Esophagus squamous epithelium (tissue), 5 donors: ENCODE measurements around the gene MMS19. TPM values are rescaled to one million over a fixed set of nuclear protein-coding genes. Genes with fewer than 3 reads are reported as not detected.

Experiments used
- DNase-seq: peaks from one replicate; lab custom pipeline; 2025; lab: John Stamatoyannopoulos, UW
- H3K27ac ChIP-seq, 4 donors: fragments of 200-600 bp; sonication (generic); one replicate each; pipeline ENCODE4 v1.5.1; 2016 to 2019; ENCODE audit warnings: mild to moderate bottlenecking in 1 of 4
- H3K27me3 ChIP-seq, 4 donors: fragments of 200-600 bp; sonication (generic); 1 replicate in 3 of 4; 2 replicates in 1 of 4; pipeline versions ENCODE4 v1.5.1 to v1.6.0; 2017 to 2021; ENCODE audit warnings: antibody characterized with exemption in 1 of 4
- H3K36me3 ChIP-seq, 3 donors: fragments of 200-600 bp; sonication (generic); one replicate each; pipeline ENCODE4 v1.5.1; 2016 to 2019
- H3K4me1 ChIP-seq, 3 donors: fragments of 200-600 bp; sonication (generic); one replicate each; pipeline ENCODE4 v1.5.1; 2017 to 2019
- H3K4me3 ChIP-seq, 4 donors: fragments of 200-600 bp; sonication (generic); 1 replicate in 3 of 4; 2 replicates in 1 of 4; pipeline ENCODE4 v1.5.1; 2016 to 2019; ENCODE audit warnings: mild to moderate bottlenecking in 2 of 4, moderate library complexity in 1 of 4
- H3K9me3 ChIP-seq, 3 donors: fragments of 200-600 bp; sonication (generic); one replicate each; pipeline ENCODE4 v1.5.1; 2016 to 2019
- POLR2A ChIP-seq, 4 donors: fragments of 450-650 bp; IDR thresholded peaks; one replicate each; pipeline ENCODE4 v1.6.1; 2017; ENCODE audit warnings: antibody characterized with exemption in 4 of 4, mild to moderate bottlenecking in 4 of 4, moderate library complexity in 3 of 4
- WGBS, 2 donors: methylation state at CpG; one replicate each; pipeline ENCODE4 v1.1.5; 2018; 5-methylcytosine and 5-hydroxymethylcytosine counted together
- intact Hi-C: fragments of 100-400 bp; cut with DNase I; formaldehyde crosslinking; loops from one replicate; pipeline ENCODE4 v1.15.0; 2022
- total RNA-seq, 4 donors: library from RNA; depleted of rRNA; stranded (reverse); fragments of >200 nt; gene quantifications; one replicate each; pipeline ENCODE4 v1.1.0, GENCODE V29; 2016
- TF ChIP-seq, protein P1 (sequence below), 6 experiments: fragments of 450-650 bp in 4 of 6; fragments of 200-600 bp in 2 of 6; sonication (generic) in 2 of 6; IDR thresholded peaks; one replicate each; pipeline ENCODE4 v1.5.1; 2016 to 2019; ENCODE audit warnings: antibody characterized with exemption in 6 of 6, mild to moderate bottlenecking in 4 of 6, moderate library complexity in 4 of 6
- donor health status: DM: yes; HTN: yes; CAD: no.

MMS19 gene
- total RNA-seq, 4 donors from 2014 or later: 57.7 to 93.3 (median 65.1) TPM

DNA sequence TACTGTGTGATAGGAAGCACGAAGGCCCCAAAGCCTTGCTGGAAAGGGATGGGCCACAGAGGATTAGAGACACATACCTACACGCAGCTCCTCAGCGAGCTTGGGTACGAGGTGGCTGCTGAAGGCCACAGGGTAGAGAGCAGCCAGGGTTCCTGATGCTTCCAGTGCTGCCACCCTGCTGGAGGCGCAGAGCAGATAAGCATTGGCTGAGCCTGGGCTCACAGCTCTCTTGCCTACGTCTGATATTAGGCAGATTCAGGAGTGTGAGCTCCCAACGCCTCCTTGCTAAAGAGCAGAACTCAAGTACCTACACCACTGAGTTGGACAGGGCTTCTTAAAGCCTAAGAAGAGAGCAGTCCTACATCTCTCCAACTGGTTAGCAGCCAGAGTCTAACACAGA lies 32.2 kb downstream of the MMS19 start:
- H3K4me3 ChIP-seq: no peak overlapping the region
- TF ChIP-seq, protein P1, sequence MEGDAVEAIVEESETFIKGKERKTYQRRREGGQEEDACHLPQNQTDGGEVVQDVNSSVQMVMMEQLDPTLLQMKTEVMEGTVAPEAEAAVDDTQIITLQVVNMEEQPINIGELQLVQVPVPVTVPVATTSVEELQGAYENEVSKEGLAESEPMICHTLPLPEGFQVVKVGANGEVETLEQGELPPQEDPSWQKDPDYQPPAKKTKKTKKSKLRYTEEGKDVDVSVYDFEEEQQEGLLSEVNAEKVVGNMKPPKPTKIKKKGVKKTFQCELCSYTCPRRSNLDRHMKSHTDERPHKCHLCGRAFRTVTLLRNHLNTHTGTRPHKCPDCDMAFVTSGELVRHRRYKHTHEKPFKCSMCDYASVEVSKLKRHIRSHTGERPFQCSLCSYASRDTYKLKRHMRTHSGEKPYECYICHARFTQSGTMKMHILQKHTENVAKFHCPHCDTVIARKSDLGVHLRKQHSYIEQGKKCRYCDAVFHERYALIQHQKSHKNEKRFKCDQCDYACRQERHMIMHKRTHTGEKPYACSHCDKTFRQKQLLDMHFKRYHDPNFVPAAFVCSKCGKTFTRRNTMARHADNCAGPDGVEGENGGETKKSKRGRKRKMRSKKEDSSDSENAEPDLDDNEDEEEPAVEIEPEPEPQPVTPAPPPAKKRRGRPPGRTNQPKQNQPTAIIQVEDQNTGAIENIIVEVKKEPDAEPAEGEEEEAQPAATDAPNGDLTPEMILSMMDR (IDR thresholded peaks at IDR 0.05): no peak
- TF ChIP-seq POLR2A (IDR thresholded peaks at IDR 0.05): no peak
- H3K4me1 ChIP-seq: peaks cover 0 to 40% (median 5%) of the 10 kb centered on the region in 3 donors
- no peaks in the 10 kb centered on the region for H3K9me3 ChIP-seq
- H3K27ac ChIP-seq: no peak overlapping the region
- peaks cover 52 to 100% (median 59%) of the 10 kb centered on the region in 3 donors for H3K36me3 ChIP-seq
- DNase-seq: no peak
- H3K27me3 ChIP-seq: no peaks in the 10 kb centered on the region
- 92 to 100% methylated on average over 3 to 7 of the region's 7 CpGs for WGBS, 2 donors
- intact Hi-C loops: loop anchor here (10.0 kb wide), 1 partner anchor 89 kb away; no protein-coding TSS in a partner anchor

DNA sequence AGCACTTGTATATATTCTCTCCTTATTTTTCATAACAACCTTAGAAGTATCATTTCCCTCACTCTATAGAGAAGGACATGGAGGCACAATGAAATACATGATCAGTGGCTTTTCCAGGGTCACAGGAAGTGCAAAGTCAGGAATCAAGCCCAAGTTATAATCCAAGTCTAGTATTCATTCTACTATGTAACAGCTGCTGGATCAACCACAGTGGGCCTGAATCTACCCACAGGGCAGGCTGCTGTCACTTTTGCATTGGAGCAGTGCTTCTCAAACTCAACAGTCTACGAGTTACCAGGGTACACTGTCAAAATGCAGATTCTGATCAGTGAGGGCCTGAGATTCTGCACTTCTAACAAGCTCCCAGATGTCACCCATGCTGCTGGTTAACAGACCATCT lies 34.0 kb downstream of the MMS19 start:
- TF ChIP-seq, protein P1 (IDR thresholded peaks at IDR 0.05): no peak
- TF ChIP-seq POLR2A (IDR thresholded peaks at IDR 0.05): no peak
- Histone ChIP-seq H3K4me3 (no peak overlapping the region), H3K36me3 (peaks cover 57 to 100% (median 65%) of the 10 kb centered on the region in 3 donors), H3K27ac (peak overlapping the region in 3 of 4 donors; percentile 39 to 56 (median 55)), H3K9me3 (no peaks in the 10 kb centered on the region), H3K4me1 (peaks cover 0 to 40% (median 5%) of the 10 kb centered on the region in 3 donors), H3K27me3 (no peaks in the 10 kb centered on the region)
- intact Hi-C loops: loop anchor here (10.0 kb wide), 1 partner anchor 91 kb away; no protein-coding TSS in a partner anchor
- DNase-seq: no peak
- WGBS, 2 donors: 33 to 60% methylated on average over 1 of the region's 1 CpG

DNA sequence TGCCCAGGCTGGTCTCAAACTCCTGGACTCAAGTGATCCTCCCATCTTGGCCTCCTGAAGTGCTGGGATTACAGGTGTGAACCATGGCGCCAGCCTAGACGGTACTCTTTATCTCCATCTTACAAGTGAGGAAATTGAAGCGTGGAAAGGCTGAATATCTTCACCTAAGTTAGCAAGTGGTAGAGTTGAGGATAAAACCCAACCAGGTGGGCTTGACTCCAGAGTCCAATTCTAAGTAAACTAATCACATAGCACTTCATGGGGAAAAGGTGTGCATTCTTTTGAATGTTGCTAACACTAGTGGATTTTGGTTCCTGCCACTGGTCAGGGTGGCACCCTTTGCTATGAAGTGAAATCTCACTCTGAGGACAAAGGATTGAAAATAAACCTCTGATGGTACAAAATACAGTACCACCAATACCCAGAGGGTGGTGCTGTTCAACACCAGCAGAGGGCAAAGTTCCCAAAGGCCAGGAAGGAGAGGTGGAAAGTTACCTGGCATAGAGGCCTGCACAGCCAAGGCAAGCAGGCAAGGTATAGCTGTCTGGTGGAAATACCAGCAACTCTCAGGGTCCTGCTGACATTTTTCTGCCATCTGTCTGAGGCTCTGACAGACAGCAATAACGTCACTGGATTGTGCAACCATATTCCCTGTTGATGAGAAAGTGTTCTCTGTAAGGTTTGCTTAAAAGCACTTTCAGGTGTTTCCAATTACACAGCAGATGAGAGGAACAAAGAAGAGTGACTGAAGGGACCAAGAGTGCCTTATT lies 34.7 kb downstream of the MMS19 start:
- Histone ChIP-seq H3K4me3 (no peak overlapping the region), H3K9me3 (no peaks in the 10 kb centered on the region), H3K27me3 (no peaks in the 10 kb centered on the region), H3K4me1 (peaks cover 0 to 35% (median 5%) of the 10 kb centered on the region in 3 donors), H3K36me3 (peaks cover 59 to 100% (median 66%) of the 10 kb centered on the region in 3 donors), H3K27ac (peak overlapping the region in 3 of 4 donors; percentile 39 to 56 (median 55))
- DNase-seq: no peak
- TF ChIP-seq, protein P1 (IDR thresholded peaks at IDR 0.05): peak; percentile 69 to 92 (median 88)
- no peak for TF ChIP-seq POLR2A (IDR thresholded peaks at IDR 0.05)
- intact Hi-C loops: loop anchor here (10.0 kb wide), 1 partner anchor 91 kb away; no protein-coding TSS in a partner anchor
- 13 to 60% methylated on average over 1 to 4 of the region's 4 CpGs for WGBS, 2 donors

DNA sequence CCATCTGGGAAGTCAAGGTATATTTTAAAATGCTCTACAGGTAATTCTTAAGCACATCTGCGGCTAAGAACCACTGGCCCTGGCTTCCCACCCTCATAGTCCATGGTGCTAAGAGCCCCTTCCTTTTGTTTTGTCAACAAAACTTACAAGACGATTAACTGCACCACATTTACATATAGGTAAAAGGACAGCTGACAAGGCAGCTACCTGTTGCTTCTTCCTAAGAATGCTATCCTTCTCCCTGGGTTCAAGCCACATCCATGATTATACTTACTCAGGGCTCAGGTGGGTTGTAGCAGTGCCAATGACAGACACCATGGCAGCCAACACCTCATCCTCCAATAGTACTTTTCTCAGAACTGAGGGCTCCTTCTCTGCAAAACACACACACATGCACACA lies 35.9 kb downstream of the MMS19 start:
- intact Hi-C loops: loop anchor here (10.0 kb wide), 1 partner anchor 92 kb away; no protein-coding TSS in a partner anchor
- WGBS, 2 donors: 76 to 81% methylated on average over 2 of the region's 2 CpGs
- peaks cover 0 to 23% (median 0%) of the 10 kb centered on the region in 3 donors for H3K4me1 ChIP-seq
- no peaks in the 10 kb centered on the region for H3K27me3 ChIP-seq
- H3K9me3 ChIP-seq: no peaks in the 10 kb centered on the region
- peaks cover 62 to 100% (median 75%) of the 10 kb centered on the region in 3 donors for H3K36me3 ChIP-seq
- TF ChIP-seq, protein P1 (IDR thresholded peaks at IDR 0.05): no peak
- no peak for TF ChIP-seq POLR2A (IDR thresholded peaks at IDR 0.05)
- no peak for DNase-seq
- H3K27ac ChIP-seq: no peak overlapping the region
- no peak overlapping the region for H3K4me3 ChIP-seq

DNA sequence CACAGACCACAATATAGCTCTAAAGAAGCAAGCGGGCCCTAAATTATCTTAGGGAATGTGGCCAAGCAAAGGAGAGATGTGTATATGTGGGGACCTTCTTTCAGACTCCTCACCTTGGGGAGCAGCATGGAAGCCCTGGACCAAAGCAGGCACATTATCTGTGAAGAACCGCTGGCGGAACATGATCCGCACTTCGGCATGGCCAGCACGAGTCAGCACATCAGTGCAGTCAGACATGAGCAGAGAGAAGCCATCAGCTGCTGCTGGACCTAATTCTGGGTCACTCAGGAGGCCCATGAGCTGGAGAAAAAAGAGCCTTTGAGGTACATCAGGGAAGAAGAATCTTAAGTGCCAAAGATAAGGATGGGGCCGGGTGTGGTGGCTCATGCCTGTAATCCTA lies 38.3 kb downstream of the MMS19 start:
- Histone ChIP-seq H3K27ac (no peak overlapping the region), H3K27me3 (no peaks in the 10 kb centered on the region), H3K4me1 (peaks cover 0 to 21% (median 0%) of the 10 kb centered on the region in 3 donors), H3K4me3 (no peak overlapping the region), H3K9me3 (no peaks in the 10 kb centered on the region), H3K36me3 (peaks cover 47 to 100% (median 67%) of the 10 kb centered on the region in 3 donors)
- intact Hi-C loops: loop anchor here (10.0 kb wide), 1 partner anchor 95 kb away; no protein-coding TSS in a partner anchor
- no peak for DNase-seq
- 76 to 82% methylated on average over 7 of the region's 7 CpGs for WGBS, 2 donors
- no peak for TF ChIP-seq POLR2A (IDR thresholded peaks at IDR 0.05)
- TF ChIP-seq, protein P1 (IDR thresholded peaks at IDR 0.05): no peak
